NCI-H146 treated with DMSO at 0.1 percent for 48 hours (cell line): ENCODE data around the gene PRTG.

Experiments used
- DNase-seq: peaks from one replicate; lab custom pipeline; 2025; ENCODE audit not compliant: unreplicated experiment; lab: John Stamatoyannopoulos, UW

The PRTG gene

DNA sequence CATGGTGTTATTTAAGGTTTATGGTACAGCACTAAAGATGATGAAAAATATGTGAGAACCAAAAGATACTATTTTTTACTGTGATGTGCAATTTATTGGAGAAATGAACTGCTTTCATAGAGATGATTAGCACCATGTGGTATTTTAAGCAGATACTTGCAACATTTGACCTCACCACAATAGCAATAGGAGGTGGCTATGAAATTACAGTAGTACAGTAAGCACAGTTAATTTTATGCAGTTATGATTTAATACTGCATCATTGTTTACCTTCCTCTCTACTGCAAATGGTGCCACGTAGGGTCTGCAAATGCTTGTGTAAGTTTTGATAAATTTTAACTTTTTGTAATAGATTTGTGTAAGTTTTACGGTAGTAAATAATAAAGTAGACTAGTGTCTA is 168.9 kb downstream of the PRTG start:
- no peak for DNase-seq

GRCh38 chr15:55573224-55573623 is 169.7 kb downstream of the PRTG start:
- DNase-seq: no peak

- DNase-seq: no peak
Measured at GRCh38 chr15:55564347-55565145, 178.4 kb downstream of the PRTG start.

GRCh38 chr15:55562601-55563000 is 180.4 kb downstream of the PRTG start:
- no peak for DNase-seq
